ACHN (cell line): ENCODE measurements around the gene SHISA8.
"Not testable (repeated sequence)": the region's sequence is repeated elsewhere in the genome, so short reads cannot be mapped to it uniquely, and the experiment has no call there.

Experiments
- DNase-seq: peaks from one replicate; pipeline ENCODE4 v3.0.0-alpha.2; 2015
- in situ Hi-C: cut with HindIII; loops from 2 replicates; pipeline ENCODE4 v1.10.0; 2017; ENCODE audit warnings: low sequenced_read_pairs, low pct_ligation_motif_present, low pct_unique_long_range_greater_than_20kb

SHISA8 gene

GRCh38 chr22:41915035-41915785 lies at the start of gene SHISA8:
TSS of gene SHISA8 (minus strand) at chr22:41915074. CDS start at chr22:41914667, 407 bp downstream.
- in situ Hi-C loops, result no loop called here
- DNase-seq, result peak; percentile 57

- in situ Hi-C loops, result no loop called here
- DNase-seq, result no peak
Measured at GRCh38 chr22:41964112-41964491, 49.2 kb upstream of the SHISA8 start.

- DNase-seq, result no peak
- in situ Hi-C loops, result no loop called here
Measured at GRCh38 chr22:41963453-41964111, 48.7 kb upstream of the SHISA8 start.

- in situ Hi-C loops, result no loop called here
- no peak for DNase-seq
Measured at GRCh38 chr22:41957941-41958556, 43.2 kb upstream of the SHISA8 start.

- in situ Hi-C loops, result no loop called here
- no peak for DNase-seq
Measured at GRCh38 chr22:41952713-41953112, 37.8 kb upstream of the SHISA8 start.

GRCh38 chr22:41951898-41952474 lies 37.1 kb upstream of the SHISA8 start, which contains the start of gene SMIM45:
TSS of gene SMIM45 (plus strand) at chr22:41952150.
- no peak for DNase-seq
- in situ Hi-C loops, result no loop called here

GRCh38 chr22:41949297-41949965 lies 34.6 kb upstream of the SHISA8 start:
- no peak for DNase-seq
- in situ Hi-C loops, result no loop called here

GRCh38 chr22:41948928-41949296 lies 34.0 kb upstream of the SHISA8 start:
- in situ Hi-C loops, DNase-seq: not testable (repeated sequence)

GRCh38 chr22:41948142-41948541 lies 33.3 kb upstream of the SHISA8 start:
- in situ Hi-C loops, result no loop called here
- no peak for DNase-seq

- no peak for DNase-seq
- in situ Hi-C loops, result no loop called here
Measured at GRCh38 chr22:41947424-41948080, 32.7 kb upstream of the SHISA8 start.

GRCh38 chr22:41946629-41947423 lies 32.0 kb upstream of the SHISA8 start, which contains the start of gene CENPM:
TSS of gene CENPM (minus strand) at chr22:41947152. CDS start at chr22:41947076, 76 bp downstream.
- in situ Hi-C loops, result no loop called here
- DNase-seq, result peak; percentile 93

- in situ Hi-C loops, result no loop called here
- no peak for DNase-seq
Measured at GRCh38 chr22:41943661-41944209, 28.9 kb upstream of the SHISA8 start.

- in situ Hi-C loops, result no loop called here
- peak; percentile 77 for DNase-seq
Measured at GRCh38 chr22:41940832-41941765, 26.2 kb upstream of the SHISA8 start.

GRCh38 chr22:41939981-41940831 lies 25.3 kb upstream of the SHISA8 start:
- in situ Hi-C loops, result no loop called here
- no peak for DNase-seq

- in situ Hi-C loops, result no loop called here
- DNase-seq, result no peak
Measured at GRCh38 chr22:41936894-41937169, 22.0 kb upstream of the SHISA8 start.

- no peak for DNase-seq
- in situ Hi-C loops, result no loop called here
Measured at GRCh38 chr22:41935509-41935908, 20.6 kb upstream of the SHISA8 start.
